Neural progenitor cell (in vitro differentiated cells): Measurements from ENCODE around the gene SMIM21. TPM values are rescaled to one million over a fixed set of nuclear protein-coding genes. Genes with fewer than 3 reads are reported as not detected.

Source experiments
- DNase-seq: peaks from one replicate; pipeline ENCODE4 v3.0.0-alpha.2; 2016; ENCODE audit warnings: low spot score
- H2AFZ ChIP-seq: fragments of 200-600 bp; sonication (generic); replicated peaks from 2 replicates; pipeline ENCODE4 v1.6.1; 2016; ENCODE audit warnings: antibody characterized with exemption
- H3F3A ChIP-seq: fragments of 200-600 bp; sonication (generic); 2 replicates; pipeline ENCODE4 v1.6.1; 2016; ENCODE audit warnings: antibody characterized with exemption, low read depth
- H3K27ac ChIP-seq: fragments of 200-600 bp; sonication (generic); 2 replicates; pipeline ENCODE4 v1.5.1; 2016; ENCODE audit warnings: mild to moderate bottlenecking
- H3K27me3 ChIP-seq: fragments of 200-600 bp; sonication (generic); 2 replicates; pipeline ENCODE4 v1.6.1; 2016; ENCODE audit warnings: mild to moderate bottlenecking, moderate library complexity
- H3K36me3 ChIP-seq: fragments of 200-600 bp; sonication (generic); 2 replicates; pipeline ENCODE4 v1.5.1; 2016
- H3K4me1 ChIP-seq: fragments of 200-600 bp; sonication (generic); 2 replicates; pipeline ENCODE4 v1.6.1; 2016; ENCODE audit warnings: mixed run types
- H3K4me2 ChIP-seq: fragments of 200-600 bp; sonication (generic); 2 replicates; pipeline ENCODE4 v1.6.1; 2016
- H3K4me3 ChIP-seq: fragments of 200-600 bp; sonication (generic); 2 replicates; pipeline ENCODE4 v1.5.1; 2016
- H3K79me2 ChIP-seq: fragments of 200-600 bp; sonication (generic); 2 replicates; pipeline ENCODE4 v1.6.1; 2016; ENCODE audit warnings: low read depth
- H3K9ac ChIP-seq: fragments of 200-600 bp; sonication (generic); 2 replicates; pipeline ENCODE4 v1.6.1; 2016
- H3K9me3 ChIP-seq: fragments of 200-600 bp; sonication (generic); 2 replicates; pipeline ENCODE4 v1.5.1; 2016; ENCODE audit warnings: low read depth
- H4K20me1 ChIP-seq: fragments of 200-600 bp; sonication (generic); 2 replicates; pipeline ENCODE4 v1.6.1; 2016; ENCODE audit warnings: low read depth
- H3K27ac Mint-ChIP-seq: 3 replicates; pipeline ENCODE4 v1.8.0; 2021; ENCODE audit warnings: mixed read lengths
- H3K27me3 Mint-ChIP-seq: 2 replicates; pipeline ENCODE4 v1.8.0; 2022; ENCODE audit warnings: low read depth, mild to moderate bottlenecking, inconsistent platforms, moderate library complexity, mixed read lengths; ENCODE audit not compliant: insufficient read depth
- H3K36me3 Mint-ChIP-seq: 3 replicates; pipeline ENCODE4 v1.8.0; 2021; ENCODE audit warnings: mixed read lengths
- H3K4me1 Mint-ChIP-seq: 3 replicates; pipeline ENCODE4 v1.8.0; 2021; ENCODE audit warnings: mixed read lengths
- H3K4me3 Mint-ChIP-seq: 3 replicates; pipeline ENCODE4 v1.8.0; 2021; ENCODE audit warnings: mild to moderate bottlenecking, moderate library complexity, mixed read lengths
- H3K9me3 Mint-ChIP-seq: 3 replicates; pipeline ENCODE4 v1.8.0; 2020; ENCODE audit warnings: mixed read lengths
- CTCF ChIP-seq: fragments of 200-600 bp; sonication (generic); IDR thresholded peaks from 2 replicates; pipeline ENCODE4 v1.5.1; 2017; ENCODE audit warnings: antibody characterized with exemption, mild to moderate bottlenecking
- EZH2 ChIP-seq: fragments of 200-600 bp; sonication (generic); IDR thresholded peaks from 2 replicates; pipeline ENCODE4 v1.6.1; 2017; ENCODE audit warnings: antibody characterized with exemption, mild to moderate bottlenecking, moderate library complexity
- EZH2phosphoT487 ChIP-seq: fragments of 200-600 bp; sonication (generic); IDR thresholded peaks from 2 replicates; pipeline ENCODE4 v1.6.1; 2017; ENCODE audit warnings: antibody characterized with exemption
- total RNA-seq: library from RNA; depleted of rRNA; stranded (reverse); fragments of >200 nt; gene quantifications from 2 replicates; pipeline ENCODE4 v1.2.3, GENCODE V29; 2015; ENCODE audit warnings: low replicate concordance

The SMIM21 gene
- total RNA-seq, 1 donor from 2014 or later: not detected

- Mint-ChIP-seq H3K27ac (no peak overlapping the region), H3K4me3 (no peak overlapping the region), H3K36me3 (no peaks in the 10 kb centered on the region), H3K4me1 (peaks cover 4% of the 10 kb centered on the region), H3K9me3 (no peaks in the 10 kb centered on the region), H3K27me3 (no peaks in the 10 kb centered on the region)
- Histone ChIP-seq H4K20me1 (no peaks in the 10 kb centered on the region), H3K9ac (no peak overlapping the region), H3K79me2 (no peaks in the 10 kb centered on the region), H3K27me3 (no peaks in the 10 kb centered on the region), H2AFZ (no peak overlapping the region), H3K4me2 (no peak overlapping the region), H3K9me3 (no peaks in the 10 kb centered on the region), H3F3A (no peaks in the 10 kb centered on the region), H3K4me1 (no peaks in the 10 kb centered on the region), H3K4me3 (no peak overlapping the region), H3K36me3 (no peaks in the 10 kb centered on the region), H3K27ac (no peak overlapping the region)
- no peak for DNase-seq
- no peak for TF ChIP-seq EZH2phosphoT487
- TF ChIP-seq EZH2: no peak
- TF ChIP-seq CTCF: no peak
These were observed 14.4 kb upstream of the SMIM21 start for GRCh38 chr18:75441896-75442295.

DNA sequence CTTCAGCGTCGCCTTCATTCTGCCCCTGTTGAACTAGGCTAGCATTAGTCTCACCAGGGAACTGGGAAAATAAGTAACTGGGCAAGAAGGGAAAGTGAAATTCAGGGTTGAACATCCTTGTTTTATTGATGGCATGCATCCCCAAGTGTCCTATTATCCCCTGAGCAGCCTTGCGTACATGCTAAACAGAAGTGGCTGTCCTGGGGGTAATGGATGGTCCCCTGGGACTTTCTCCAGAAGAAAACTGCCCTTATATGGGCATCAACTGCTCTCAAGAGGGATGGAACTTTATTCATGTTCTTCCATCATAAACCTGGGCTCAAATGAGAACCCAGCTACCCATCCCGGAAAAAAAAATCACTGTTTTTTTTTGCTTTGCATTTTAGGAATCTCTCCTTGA lies 11.8 kb upstream of the SMIM21 start:
- no peaks in the 10 kb centered on the region for H3K27me3 Mint-ChIP-seq

DNA sequence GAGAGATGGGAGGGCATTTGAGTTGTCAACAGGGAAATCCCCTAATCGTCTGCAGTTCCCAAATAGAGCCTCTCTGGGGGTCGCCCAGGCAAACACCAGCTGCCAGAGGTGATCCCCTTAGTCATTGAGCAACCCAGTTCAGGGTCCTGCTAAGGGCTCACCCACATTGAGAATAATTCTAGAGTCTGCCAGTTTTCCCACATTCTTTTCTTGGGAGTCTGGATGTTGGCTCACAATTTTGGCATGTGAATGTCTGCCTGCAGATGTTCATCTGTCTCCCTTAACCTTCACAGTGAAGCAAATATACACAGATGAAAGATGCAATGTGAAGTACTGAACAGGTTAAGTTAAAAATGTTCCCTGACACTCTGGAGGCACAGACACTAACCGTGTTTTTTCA lies 11.4 kb upstream of the SMIM21 start:
- no peak overlapping the region for H3K27ac ChIP-seq
- H3K4me2 ChIP-seq: no peak overlapping the region
- no peak overlapping the region for H3K4me3 ChIP-seq
- no peaks in the 10 kb centered on the region for H3K36me3 ChIP-seq
- TF ChIP-seq EZH2phosphoT487 (no peak), EZH2 (no peak), CTCF (no peak)
- H3K9me3 ChIP-seq: no peaks in the 10 kb centered on the region
- H3K27me3 ChIP-seq: no peaks in the 10 kb centered on the region
- Mint-ChIP-seq H3K4me1 (peaks cover 4% of the 10 kb centered on the region), H3K27ac (no peak overlapping the region), H3K27me3 (no peaks in the 10 kb centered on the region), H3K4me3 (no peak overlapping the region), H3K36me3 (no peaks in the 10 kb centered on the region), H3K9me3 (no peaks in the 10 kb centered on the region)
- no peaks in the 10 kb centered on the region for H4K20me1 ChIP-seq
- H3K4me1 ChIP-seq: peaks cover under 1% of the 10 kb centered on the region
- no peak overlapping the region for H3K9ac ChIP-seq
- no peak for DNase-seq
- no peaks in the 10 kb centered on the region for H3K79me2 ChIP-seq
- no peaks in the 10 kb centered on the region for H3F3A ChIP-seq
- no peak overlapping the region for H2AFZ ChIP-seq

More for the DNA sequence above, 11.8 kb upstream of the SMIM21 start:
- H4K20me1 ChIP-seq: no peaks in the 10 kb centered on the region
- no peaks in the 10 kb centered on the region for H3K36me3 ChIP-seq
- H3K4me1 Mint-ChIP-seq: peaks cover 4% of the 10 kb centered on the region
- no peaks in the 10 kb centered on the region for H3K4me1 ChIP-seq
- H3K9ac ChIP-seq: no peak overlapping the region
- DNase-seq: no peak
- no peak overlapping the region for H3K27ac ChIP-seq
- H3K79me2 ChIP-seq: no peaks in the 10 kb centered on the region
- no peak for TF ChIP-seq CTCF
- TF ChIP-seq EZH2phosphoT487: no peak
- no peak for TF ChIP-seq EZH2
- no peaks in the 10 kb centered on the region for H3F3A ChIP-seq
- no peak overlapping the region for H3K4me3 Mint-ChIP-seq
- H3K9me3 Mint-ChIP-seq: no peaks in the 10 kb centered on the region
- H3K4me2 ChIP-seq: no peak overlapping the region
- H3K4me3 ChIP-seq: no peak overlapping the region
- H3K27me3 ChIP-seq: no peaks in the 10 kb centered on the region
- H3K36me3 Mint-ChIP-seq: no peaks in the 10 kb centered on the region
- H2AFZ ChIP-seq: no peak overlapping the region
- no peaks in the 10 kb centered on the region for H3K9me3 ChIP-seq
- no peak overlapping the region for H3K27ac Mint-ChIP-seq

DNA sequence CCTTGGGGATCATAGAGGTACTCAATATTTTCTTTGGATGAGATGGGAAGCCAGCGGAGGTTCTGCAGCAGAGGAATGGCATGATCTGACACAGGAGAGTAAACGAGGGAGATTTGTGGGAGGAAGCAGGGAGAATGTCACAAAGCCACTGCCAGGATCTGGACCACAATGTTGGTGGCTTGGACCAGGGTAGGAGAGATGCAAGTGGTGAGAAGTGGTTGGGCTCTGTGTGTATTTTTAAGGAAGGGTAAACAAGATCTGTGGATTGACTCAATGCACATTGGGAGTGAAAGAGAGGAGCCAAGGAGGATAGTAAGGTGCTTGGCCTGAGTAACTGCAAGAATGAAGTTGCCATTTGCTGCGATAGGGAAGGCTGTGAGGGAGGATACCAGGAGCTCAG lies 10.5 kb upstream of the SMIM21 start:
- Mint-ChIP-seq H3K4me3 (no peak overlapping the region), H3K4me1 (peaks cover 8% of the 10 kb centered on the region), H3K27me3 (no peaks in the 10 kb centered on the region), H3K9me3 (no peaks in the 10 kb centered on the region), H3K36me3 (no peaks in the 10 kb centered on the region), H3K27ac (no peak overlapping the region)
- no peak for DNase-seq
- Histone ChIP-seq H3K27ac (no peak overlapping the region), H3F3A (no peaks in the 10 kb centered on the region), H3K4me2 (no peak overlapping the region), H3K79me2 (no peaks in the 10 kb centered on the region), H3K4me1 (peaks cover 10% of the 10 kb centered on the region), H3K27me3 (no peaks in the 10 kb centered on the region), H4K20me1 (no peaks in the 10 kb centered on the region), H3K4me3 (no peak overlapping the region), H2AFZ (no peak overlapping the region), H3K9ac (no peak overlapping the region), H3K9me3 (no peaks in the 10 kb centered on the region), H3K36me3 (no peaks in the 10 kb centered on the region)
- TF ChIP-seq CTCF: no peak
